Body of pancreas (tissue), 4 donors: ENCODE data around the gene IKZF5.

Experiments
- POLR2A ChIP-seq, 3 donors: fragments of 450-650 bp; IDR thresholded peaks; one replicate each; pipeline ENCODE4 v1.6.1; 2016; ENCODE audit warnings: antibody characterized with exemption in 3 of 3, mild to moderate bottlenecking in 2 of 3
- TF ChIP-seq, protein P1 (sequence below), 7 experiments: fragments of 450-650 bp in 4 of 7; fragments of 200-600 bp in 3 of 7; sonication (generic) in 3 of 7; IDR thresholded peaks; one replicate each; pipeline ENCODE4 v1.5.1; 2016 to 2019; ENCODE audit warnings: antibody characterized with exemption in 7 of 7

- TF ChIP-seq, protein P1, sequence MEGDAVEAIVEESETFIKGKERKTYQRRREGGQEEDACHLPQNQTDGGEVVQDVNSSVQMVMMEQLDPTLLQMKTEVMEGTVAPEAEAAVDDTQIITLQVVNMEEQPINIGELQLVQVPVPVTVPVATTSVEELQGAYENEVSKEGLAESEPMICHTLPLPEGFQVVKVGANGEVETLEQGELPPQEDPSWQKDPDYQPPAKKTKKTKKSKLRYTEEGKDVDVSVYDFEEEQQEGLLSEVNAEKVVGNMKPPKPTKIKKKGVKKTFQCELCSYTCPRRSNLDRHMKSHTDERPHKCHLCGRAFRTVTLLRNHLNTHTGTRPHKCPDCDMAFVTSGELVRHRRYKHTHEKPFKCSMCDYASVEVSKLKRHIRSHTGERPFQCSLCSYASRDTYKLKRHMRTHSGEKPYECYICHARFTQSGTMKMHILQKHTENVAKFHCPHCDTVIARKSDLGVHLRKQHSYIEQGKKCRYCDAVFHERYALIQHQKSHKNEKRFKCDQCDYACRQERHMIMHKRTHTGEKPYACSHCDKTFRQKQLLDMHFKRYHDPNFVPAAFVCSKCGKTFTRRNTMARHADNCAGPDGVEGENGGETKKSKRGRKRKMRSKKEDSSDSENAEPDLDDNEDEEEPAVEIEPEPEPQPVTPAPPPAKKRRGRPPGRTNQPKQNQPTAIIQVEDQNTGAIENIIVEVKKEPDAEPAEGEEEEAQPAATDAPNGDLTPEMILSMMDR (IDR thresholded peaks at IDR 0.05) = no peak
- TF ChIP-seq POLR2A (IDR thresholded peaks at IDR 0.05) = no peak
These were observed 49.4 kb upstream of the IKZF5 start for GRCh38 chr10:123057968-123058367.
